HepG2 (cell line): ENCODE measurements around the gene DNAJC5. TPM values are rescaled to one million over a fixed set of nuclear protein-coding genes. Genes with fewer than 3 reads are reported as not detected.

Experiments used
- AGO2 ChIP-seq: fragments of 200-400 bp; formaldehyde crosslinking; optimal IDR thresholded peaks from 2 replicates; pipeline ENCODE3; 2017; ENCODE audit warnings: mild to moderate bottlenecking, low read depth, low read length, moderate library complexity
- BCL3 ChIP-seq: sonication (generic); formaldehyde crosslinking; IDR thresholded peaks from 2 replicates; pipeline ENCODE4 v1.5.1; 2020; ENCODE audit warnings: mild to moderate bottlenecking, missing genetic modification reagents, moderate library complexity
- BHLHE40 ChIP-seq: IDR thresholded peaks from 2 replicates; pipeline ENCODE4 v1.6.1; 2011; ENCODE audit warnings: low read length, improper control_type of control experiment
- DBP ChIP-seq: sonication (generic); formaldehyde crosslinking; IDR thresholded peaks from 2 replicates; pipeline ENCODE4 v1.4.0; 2020; ENCODE audit warnings: missing genetic modification reagents; ENCODE audit errors: not compliant biosample characterization
- ELK4 ChIP-seq: sonication (generic); formaldehyde crosslinking; IDR thresholded peaks from 2 replicates; pipeline ENCODE4 v1.9.0; 2021; ENCODE audit warnings: missing genetic modification reagents, borderline replicate concordance
- GPN1 ChIP-seq: sonication (generic); formaldehyde crosslinking; IDR thresholded peaks from 2 replicates; pipeline ENCODE4 v1.5.1; 2020; ENCODE audit warnings: missing genetic modification reagents, borderline replicate concordance
- HNF4A ChIP-seq: sonication (generic); formaldehyde crosslinking; IDR thresholded peaks from 2 replicates; pipeline ENCODE4 v1.4.0; 2020; ENCODE audit warnings: missing genetic modification reagents
- NCOA5 ChIP-seq: sonication (generic); formaldehyde crosslinking; IDR thresholded peaks from 2 replicates; pipeline ENCODE4 v1.4.0; 2020; ENCODE audit warnings: missing genetic modification reagents
- NFATC3 ChIP-seq: sonication (generic); formaldehyde crosslinking; IDR thresholded peaks from 2 replicates; pipeline ENCODE4 v1.5.1; 2020; ENCODE audit warnings: mild to moderate bottlenecking, missing genetic modification reagents
- RAD51 ChIP-seq: fragments of 450-650 bp; IDR thresholded peaks from 2 replicates; pipeline ENCODE4 v1.6.1; 2016; ENCODE audit warnings: borderline replicate concordance
- RBFOX2 ChIP-seq: fragments of 200-400 bp; formaldehyde crosslinking; IDR thresholded peaks from 2 replicates; pipeline ENCODE4 v1.6.1; 2017; ENCODE audit warnings: low read depth, mild to moderate bottlenecking, low read length
- RBM22 ChIP-seq: fragments of 200-400 bp; formaldehyde crosslinking; optimal IDR thresholded peaks from 2 replicates; pipeline ENCODE3; 2017; ENCODE audit warnings: mild to moderate bottlenecking, low read length, moderate library complexity
- RNF2 ChIP-seq: fragments of 450-650 bp; conservative IDR thresholded peaks from 2 replicates; pipeline ENCODE4 v1.6.1; 2016; ENCODE audit warnings: low read depth
- ZFAT ChIP-seq: sonication (generic); formaldehyde crosslinking; conservative IDR thresholded peaks from 2 replicates; pipeline ENCODE4 v1.8.1; 2023; ENCODE audit warnings: missing genetic modification reagents, inconsistent platforms
- ZFP82 ChIP-seq: sonication (generic); formaldehyde crosslinking; IDR thresholded peaks from 2 replicates; pipeline ENCODE4 v1.5.1; 2020; ENCODE audit warnings: mild to moderate bottlenecking, missing genetic modification reagents, borderline replicate concordance
- ZMAT5 ChIP-seq: sonication (generic); formaldehyde crosslinking; IDR thresholded peaks from 2 replicates; pipeline ENCODE4 v1.5.0; 2020; ENCODE audit warnings: mild to moderate bottlenecking, low read depth, missing genetic modification reagents, borderline replicate concordance
- ZNF235 ChIP-seq: sonication (generic); formaldehyde crosslinking; IDR thresholded peaks from 2 replicates; pipeline ENCODE4 v1.8.1; 2023; ENCODE audit warnings: mild to moderate bottlenecking, missing genetic modification reagents, borderline replicate concordance
- ZNF24 ChIP-seq: fragments of 450-650 bp; IDR thresholded peaks from 2 replicates; pipeline ENCODE4 v1.6.1; 2017; ENCODE audit warnings: antibody characterized with exemption, mild to moderate bottlenecking
- ZNF580 ChIP-seq: IDR thresholded peaks from 2 replicates; pipeline ENCODE4 v1.6.1; 2016; ENCODE audit warnings: low read depth, borderline replicate concordance
- ZNF704 ChIP-seq: sonication (generic); formaldehyde crosslinking; IDR thresholded peaks from 2 replicates; pipeline ENCODE4 v1.8.1; 2023; ENCODE audit warnings: mild to moderate bottlenecking, inconsistent platforms, moderate library complexity, missing genetic modification reagents, borderline replicate concordance
- ZNF790 ChIP-seq: sonication (generic); formaldehyde crosslinking; IDR thresholded peaks from 2 replicates; pipeline ENCODE4 v1.8.0; 2022; ENCODE audit warnings: missing genetic modification reagents, mild to moderate bottlenecking, borderline replicate concordance
- ZNF800 ChIP-seq: sonication (generic); formaldehyde crosslinking; IDR thresholded peaks from 2 replicates; pipeline ENCODE4 v1.4.0; 2020; ENCODE audit warnings: missing genetic modification reagents
- polyA plus RNA-seq, 8 experiments: library from polyadenylated mRNA; depleted of rRNA in 3 of 8; stranded (reverse) in 7 of 8; unstranded in 1 of 8; fragments of >200 nt; fragmentation: Illumina TruSeq in 4 of 8; extraction: Trizol in 4 of 8; gene quantifications; 2 replicates each; pipeline versions ENCODE4 v1.2.1 to v1.2.3, GENCODE V29; 2011 to 2016; ENCODE audit warnings: low read depth in 4 of 8, missing spikeins in 1 of 8, mixed read lengths in 1 of 8; ENCODE audit not compliant: insufficient read depth in 1 of 8
- total RNA-seq, 5 experiments: library from RNA; depleted of rRNA; stranded (reverse); fragments of >200 nt; fragmentation: Illumina TruSeq; extraction: Trizol; gene quantifications; 2 replicates each; pipeline ENCODE4 v1.2.3, GENCODE V29; 2016; ENCODE audit warnings: low read depth in 1 of 5

DNAJC5 gene
- total and polyA plus RNA-seq, 2 of the 13 experiments (the other 11 are each of a cell fraction or from before 2014, with no cell fraction given) = 42.8 to 64.5 TPM

GRCh38 chr20:63864978-63865640 is 29.8 kb upstream of the DNAJC5 start, which contains the start of gene TPD52L2 (continued):
- peak; percentile 76; the same call in 1 of the 2 replicates for TF ChIP-seq ZNF800 (CRISPR knock-in tag)
- TF ChIP-seq RBM22 = no peak
- peak; percentile 97 for TF ChIP-seq RNF2
- peak; percentile 48; the same call in 1 of the 2 replicates for TF ChIP-seq ZNF235 (CRISPR knock-in tag)
- TF ChIP-seq RBFOX2 = peak; percentile 99
- no peak for TF ChIP-seq NFATC3
- TF ChIP-seq ZFP82 (CRISPR knock-in tag) = peak; percentile 99; the same call in 1 of the 2 replicates
- no peak for TF ChIP-seq ZNF24
- TF ChIP-seq ZNF790 = peak; percentile 98; the same call in 1 of the 2 replicates
- no peak; the same call in 1 of the 2 replicates for TF ChIP-seq GPN1 (CRISPR knock-in tag)
- TF ChIP-seq ZFAT (CRISPR knock-in tag) = peak; percentile 82; the same call in 1 of the 2 replicates
- peak; percentile 96 for TF ChIP-seq ZMAT5
- TF ChIP-seq ZNF704 (CRISPR knock-in tag) = peak; percentile 72; the same call in 1 of the 2 replicates
- TF ChIP-seq BCL3 (CRISPR knock-in tag) = peak; percentile 89
- TF ChIP-seq NCOA5 (CRISPR knock-in tag) = no peak
- peak; percentile 94 for TF ChIP-seq AGO2
- TF ChIP-seq DBP (CRISPR knock-in tag) = no peak
- peak; percentile 80 for TF ChIP-seq RAD51
- TF ChIP-seq ZNF580 (CRISPR knock-in tag) = peak; percentile 98; the same call in 1 of the 2 replicates
- no peak for TF ChIP-seq HNF4A (CRISPR knock-in tag)
- peak; percentile 100 for TF ChIP-seq BHLHE40
- TF ChIP-seq ELK4 = peak; percentile 74; the same call in 1 of the 2 replicates
